Measurements from ENCODE around the gene TMEM89.

TMEM89 gene

GRCh38 chr3:48588230-48588629 is 33.3 kb downstream of the TMEM89 start:
- TF ChIP-seq CTCF (IDR thresholded peaks at IDR 0.05), result no peak

GRCh38 chr3:48587686-48588085 is 33.9 kb downstream of the TMEM89 start:
- TF ChIP-seq CTCF (IDR thresholded peaks at IDR 0.05), result no peak

GRCh38 chr3:48585411-48585810 is 36.2 kb downstream of the TMEM89 start:
- no peak for TF ChIP-seq CTCF (IDR thresholded peaks at IDR 0.05)

GRCh38 chr3:48584836-48585235 is 36.7 kb downstream of the TMEM89 start:
- no peak for TF ChIP-seq CTCF (IDR thresholded peaks at IDR 0.05)

GRCh38 chr3:48581621-48582481 is 39.7 kb downstream of the TMEM89 start:
- no peak for TF ChIP-seq CTCF (IDR thresholded peaks at IDR 0.05)

- TF ChIP-seq CTCF (IDR thresholded peaks at IDR 0.05), result no peak
Measured at GRCh38 chr3:48576647-48577046, 44.9 kb downstream of the TMEM89 start.

- no peak for TF ChIP-seq CTCF (IDR thresholded peaks at IDR 0.05)
Measured at GRCh38 chr3:48575366-48575765, 46.2 kb downstream of the TMEM89 start.
